Motor neuron (in vitro differentiated cells): ENCODE measurements around the gene GRAP2. TPM values are rescaled to one million over a fixed set of nuclear protein-coding genes. Genes with fewer than 3 reads are reported as not detected.
"Not testable (repeated sequence)": the region's sequence is repeated elsewhere in the genome, so short reads cannot be mapped to it uniquely, and the experiment has no call there.

Experiments used
- ATAC-seq, 8 experiments: fragments of 200-7000 bp; cut with Tn5 transposase; replicated peaks in 6 of 8; 2 replicates each; pipeline ENCODE4 v1.8.0; 2021; ENCODE audit warnings: mild to moderate bottlenecking in 8 of 8, moderate library complexity in 8 of 8
- H3K27ac ChIP-seq, 2 donors: fragments of 250-450 bp; sonication (Bioruptor Pico); 2 replicates each; pipeline ENCODE4 v1.9.0; 2021; ENCODE audit warnings: antibody characterized with exemption in 2 of 2, mild to moderate bottlenecking in 2 of 2, moderate library complexity in 1 of 2
- H3K4me1 ChIP-seq, 2 donors: fragments of 250-450 bp; sonication (Bioruptor Pico); replicated peaks in 1 of 2; 2 replicates each; pipeline ENCODE4 v1.6.1; 2021; ENCODE audit warnings: antibody characterized with exemption in 2 of 2, mild to moderate bottlenecking in 2 of 2, moderate library complexity in 1 of 2
- H3K4me3 ChIP-seq, 5 donors: fragments of 250-450 bp; sonication (Bioruptor Pico); 2 replicates each; pipeline ENCODE4 v1.9.0; 2021; ENCODE audit warnings: antibody characterized with exemption in 5 of 5, mild to moderate bottlenecking in 5 of 5, moderate library complexity in 4 of 5
- WGBS, 10 experiments: fragments of 450-650 bp; shearing (Covaris generic); methylation state at CpG; one replicate each; pipeline ENCODE4 v1.0.0; 2022; 5-methylcytosine and 5-hydroxymethylcytosine counted together
- in situ Hi-C, 9 experiments: fragments of 400-800 bp; cut with MboI; loops; one replicate each; pipeline ENCODE4 v1.15.0; 2021; ENCODE audit warnings: low sequenced_read_pairs in 9 of 9, low pct_unique_long_range_greater_than_20kb in 2 of 9; ENCODE audit not compliant: unreplicated experiment in 9 of 9
- total RNA-seq, 8 experiments: library from RNA; unstranded; fragments of 300-600 nt; gene quantifications; 2 replicates each; pipeline versions ENCODE4 v1.2.3 to v1.2.4, GENCODE V29; 2022

The GRAP2 gene
- total RNA-seq, 8 experiments from 2014 or later, result 0.46 to 1.2 (median 0.76) TPM; not detected in 3

GRCh38 chr22:39946126-39946502 is 45.2 kb downstream of the GRAP2 start:
- in situ Hi-C loops, result no loop called here
- no peak overlapping the region for H3K4me3 ChIP-seq
- ATAC-seq, result no peak
- peaks cover 28 to 30% of the 10 kb centered on the region in 2 donors for H3K4me1 ChIP-seq
- 57 to 100% (median 92%) methylated on average over 1 to 4 of the region's 4 CpGs for WGBS, 10 experiments
- H3K27ac ChIP-seq, result no peak overlapping the region

GRCh38 chr22:39946503-39947219 is 45.8 kb downstream of the GRAP2 start:
- whole genome bisulfite sequencing, 10 experiments, result 22 to 86% (median 71%) methylated on average over 1 to 5 of the region's 8 CpGs; no CpG with 5 or more reads in 1 of the 10 experiments
- in situ Hi-C loops, result no loop called here
- Histone ChIP-seq H3K27ac (no peak overlapping the region), H3K4me3 (no peak overlapping the region), H3K4me1 (peaks cover 28 to 29% of the 10 kb centered on the region in 2 donors)
- ATAC-seq, result no peak

- H3K4me3 ChIP-seq, result no peak overlapping the region
- peaks cover 28 to 29% of the 10 kb centered on the region in 2 donors for H3K4me1 ChIP-seq
- WGBS, 10 experiments, result 26 to 93% (median 79%) methylated on average over 3 to 6 of the region's 8 CpGs; no CpG with 5 or more reads in 3 of the 10 experiments
- ATAC-seq, result no peak
- in situ Hi-C loops, result no loop called here
- H3K27ac ChIP-seq, result no peak overlapping the region
These were observed 46.6 kb downstream of the GRAP2 start for GRCh38 chr22:39947220-39948216.

GRCh38 chr22:39949964-39950737 is 49.3 kb downstream of the GRAP2 start:
- peaks cover 15 to 17% of the 10 kb centered on the region in 2 donors for H3K4me1 ChIP-seq
- WGBS, 10 experiments, result 31 to 80% (median 44%) methylated on average over 1 to 7 of the region's 8 CpGs; no CpG with 5 or more reads in 2 of the 10 experiments
- H3K27ac ChIP-seq, result no peak overlapping the region
- in situ Hi-C loops, result no loop called here
- no peak overlapping the region for H3K4me3 ChIP-seq
- peak in 5 of 8 experiments; percentile 68 to 88 (median 87) for ATAC-seq

- H3K27ac ChIP-seq, ATAC-seq, H3K4me3 ChIP-seq, in situ Hi-C loops: not testable (repeated sequence)
- WGBS, 10 experiments, result 22 to 97% (median 82%) methylated on average over 3 to 11 of the region's 11 CpGs; no CpG with 5 or more reads in 1 of the 10 experiments
- peaks cover 13 to 15% of the 10 kb centered on the region in 2 donors for H3K4me1 ChIP-seq
These were observed 50.9 kb downstream of the GRAP2 start for GRCh38 chr22:39951603-39952293.

GRCh38 chr22:39952347-39952746 is 51.5 kb downstream of the GRAP2 start:
- Histone ChIP-seq H3K4me1 (peaks cover 13 to 15% of the 10 kb centered on the region in 2 donors), H3K27ac (no peak overlapping the region), H3K4me3 (no peak overlapping the region)
- WGBS, 10 experiments, result 33 to 96% (median 82%) methylated on average over 1 to 6 of the region's 6 CpGs; no CpG with 5 or more reads in 1 of the 10 experiments
- ATAC-seq, result no peak
- in situ Hi-C loops, result no loop called here

- 40 to 100% (median 83%) methylated on average over 1 to 2 of the region's 2 CpGs; no CpG with 5 or more reads in 3 of the 10 experiments for WGBS, 10 experiments
- no peak overlapping the region for H3K4me3 ChIP-seq
- H3K4me1 ChIP-seq, result peaks cover 13 to 15% of the 10 kb centered on the region in 2 donors
- ATAC-seq, result no peak
- H3K27ac ChIP-seq, result no peak overlapping the region
- in situ Hi-C loops, result no loop called here
These were observed 52.2 kb downstream of the GRAP2 start for GRCh38 chr22:39953101-39953500.

GRCh38 chr22:39954584-39955055 is 53.7 kb downstream of the GRAP2 start:
- ATAC-seq, result no peak
- 70 to 100% (median 81%) methylated on average over 1 to 4 of the region's 4 CpGs; no CpG with 5 or more reads in 2 of the 10 experiments for WGBS, 10 experiments
- H3K4me1 ChIP-seq, result peaks cover 16 to 21% of the 10 kb centered on the region in 2 donors
- no peak overlapping the region for H3K27ac ChIP-seq
- no peak overlapping the region for H3K4me3 ChIP-seq
- in situ Hi-C loops, result no loop called here

GRCh38 chr22:39955675-39956074 is 54.8 kb downstream of the GRAP2 start:
- Histone ChIP-seq H3K4me1 (peaks cover 9 to 18% of the 10 kb centered on the region in 2 donors), H3K4me3 (no peak overlapping the region), H3K27ac (no peak overlapping the region)
- in situ Hi-C loops, result no loop called here
- 60 to 100% (median 85%) methylated on average over 1 to 2 of the region's 2 CpGs; no CpG with 5 or more reads in 4 of the 10 experiments for WGBS, 10 experiments
- ATAC-seq, result no peak

GRCh38 chr22:39956932-39957664 is 56.2 kb downstream of the GRAP2 start:
- 32 to 87% (median 58%) methylated on average over 2 to 6 of the region's 10 CpGs; no CpG with 5 or more reads in 3 of the 10 experiments for WGBS, 10 experiments
- no peak for ATAC-seq

GRCh38 chr22:39958009-39958711 is 57.3 kb downstream of the GRAP2 start:
- 36 to 100% (median 80%) methylated on average over 1 to 7 of the region's 8 CpGs; no CpG with 5 or more reads in 1 of the 10 experiments for WGBS, 10 experiments
- Histone ChIP-seq H3K4me3 (no peak overlapping the region), H3K27ac (no peak overlapping the region), H3K4me1 (peaks cover 7 to 17% of the 10 kb centered on the region in 2 donors)
- in situ Hi-C loops, result no loop called here
- no peak for ATAC-seq

More at GRCh38 chr22:39956932-39957664, 56.2 kb downstream of the GRAP2 start:
- Histone ChIP-seq H3K27ac (no peak overlapping the region), H3K4me1 (peaks cover 7 to 17% of the 10 kb centered on the region in 2 donors), H3K4me3 (no peak overlapping the region)
- in situ Hi-C loops, result no loop called here
